Mesothelial cell of epicardium (in vitro differentiated cells): ENCODE results near the gene SCFD2. TPM values are rescaled to one million over a fixed set of nuclear protein-coding genes. Genes with fewer than 3 reads are reported as not detected.
"Not testable (repeated sequence)": the region's sequence is repeated elsewhere in the genome, so short reads cannot be mapped to it uniquely, and the experiment has no call there.

Source experiments
- DNase-seq, 2 experiments: peaks; one replicate each; pipeline ENCODE4 v3.0.0; 2021; ENCODE audit warnings: low spot score in 2 of 2; ENCODE audit not compliant: unreplicated experiment in 2 of 2
- H3K27ac Mint-ChIP-seq: 2 replicates; pipeline ENCODE4 v1.8.0; 2021; ENCODE audit warnings: mixed read lengths
- H3K27me3 Mint-ChIP-seq: 2 replicates; pipeline ENCODE4 v1.8.0; 2021; ENCODE audit warnings: low read depth, mixed read lengths
- H3K36me3 Mint-ChIP-seq: 2 replicates; pipeline ENCODE4 v1.8.0; 2021; ENCODE audit warnings: mixed read lengths
- H3K4me1 Mint-ChIP-seq: 2 replicates; pipeline ENCODE4 v1.8.0; 2021; ENCODE audit warnings: mixed read lengths
- H3K4me3 Mint-ChIP-seq: 2 replicates; pipeline ENCODE4 v1.8.0; 2021; ENCODE audit warnings: mild to moderate bottlenecking, moderate library complexity, mixed read lengths
- H3K9me3 Mint-ChIP-seq: 2 replicates; pipeline ENCODE4 v1.8.0; 2021; ENCODE audit warnings: mixed read lengths
- total RNA-seq: library from RNA; stranded (reverse); gene quantifications from 3 replicates; pipeline ENCODE4 v1.2.1, GENCODE V29; 2021
- TF ChIP-seq, protein P1 (sequence below): fragments of 200-600 bp; sonication (generic); IDR thresholded peaks from one replicate; pipeline ENCODE4 v1.5.0; 2021; ENCODE audit warnings: antibody characterized with exemption; ENCODE audit not compliant: unreplicated experiment

Gene SCFD2
- 14.5 to 15.8 TPM (median 15.6 TPM) in 3 replicates for total RNA-seq

DNA sequence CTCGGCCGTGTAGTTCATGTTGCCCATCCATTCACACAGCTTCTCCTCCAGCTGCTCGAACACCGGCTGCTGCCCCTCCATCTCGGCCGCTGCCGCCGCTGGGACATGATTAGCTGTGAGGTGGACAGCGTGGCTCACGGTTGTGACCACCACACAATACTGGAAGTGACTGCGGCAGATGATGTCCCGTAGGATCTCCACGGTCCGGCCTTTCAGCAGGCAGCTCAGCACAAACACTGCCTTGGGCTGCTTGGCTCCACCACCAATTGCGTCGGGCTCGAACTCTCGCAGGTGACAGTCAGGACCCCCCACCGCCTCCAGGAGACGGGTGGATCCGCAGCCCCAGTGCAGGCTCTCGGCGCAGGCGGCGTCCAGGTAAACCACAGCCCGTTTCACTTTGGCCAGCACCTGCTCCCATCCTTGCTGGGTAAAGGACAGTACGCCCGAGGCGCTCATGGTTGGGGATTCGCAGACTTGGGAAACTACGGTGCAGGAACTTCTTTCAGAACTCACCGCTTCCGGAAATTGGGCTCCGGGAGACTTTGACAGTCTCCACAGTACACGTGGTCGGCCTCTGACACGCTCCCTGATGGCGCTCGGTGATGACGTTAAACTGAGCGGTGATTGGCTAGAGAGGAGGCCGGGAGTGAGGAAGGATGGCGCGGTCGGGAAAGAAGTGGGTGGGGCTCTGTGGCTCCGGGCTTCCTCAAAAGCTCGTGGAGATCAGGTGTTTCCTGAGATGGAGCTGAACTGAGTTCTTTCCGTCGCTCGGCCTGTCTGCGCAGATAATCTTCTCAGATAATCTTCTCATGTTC is at the start of gene SCFD2:
Gene SCFD2, minus strand, starts transcription at position 576 of the 815 bp plus-strand sequence.
- H3K27ac Mint-ChIP-seq = peak within 1 kb of the TSS; percentile 86
- TF ChIP-seq, protein P1, sequence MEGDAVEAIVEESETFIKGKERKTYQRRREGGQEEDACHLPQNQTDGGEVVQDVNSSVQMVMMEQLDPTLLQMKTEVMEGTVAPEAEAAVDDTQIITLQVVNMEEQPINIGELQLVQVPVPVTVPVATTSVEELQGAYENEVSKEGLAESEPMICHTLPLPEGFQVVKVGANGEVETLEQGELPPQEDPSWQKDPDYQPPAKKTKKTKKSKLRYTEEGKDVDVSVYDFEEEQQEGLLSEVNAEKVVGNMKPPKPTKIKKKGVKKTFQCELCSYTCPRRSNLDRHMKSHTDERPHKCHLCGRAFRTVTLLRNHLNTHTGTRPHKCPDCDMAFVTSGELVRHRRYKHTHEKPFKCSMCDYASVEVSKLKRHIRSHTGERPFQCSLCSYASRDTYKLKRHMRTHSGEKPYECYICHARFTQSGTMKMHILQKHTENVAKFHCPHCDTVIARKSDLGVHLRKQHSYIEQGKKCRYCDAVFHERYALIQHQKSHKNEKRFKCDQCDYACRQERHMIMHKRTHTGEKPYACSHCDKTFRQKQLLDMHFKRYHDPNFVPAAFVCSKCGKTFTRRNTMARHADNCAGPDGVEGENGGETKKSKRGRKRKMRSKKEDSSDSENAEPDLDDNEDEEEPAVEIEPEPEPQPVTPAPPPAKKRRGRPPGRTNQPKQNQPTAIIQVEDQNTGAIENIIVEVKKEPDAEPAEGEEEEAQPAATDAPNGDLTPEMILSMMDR = no peak
- H3K4me3 Mint-ChIP-seq = peak within 1 kb of the TSS; percentile 90
- peaks cover 32% of the 10 kb centered on the region for H3K27me3 Mint-ChIP-seq
- DNase-seq = peak; percentile 89 to 97
- H3K4me1 Mint-ChIP-seq = peaks cover 30% of the 10 kb centered on the region
- no peaks in the 10 kb centered on the region for H3K9me3 Mint-ChIP-seq
- H3K36me3 Mint-ChIP-seq = no peaks in the 10 kb centered on the region

DNA sequence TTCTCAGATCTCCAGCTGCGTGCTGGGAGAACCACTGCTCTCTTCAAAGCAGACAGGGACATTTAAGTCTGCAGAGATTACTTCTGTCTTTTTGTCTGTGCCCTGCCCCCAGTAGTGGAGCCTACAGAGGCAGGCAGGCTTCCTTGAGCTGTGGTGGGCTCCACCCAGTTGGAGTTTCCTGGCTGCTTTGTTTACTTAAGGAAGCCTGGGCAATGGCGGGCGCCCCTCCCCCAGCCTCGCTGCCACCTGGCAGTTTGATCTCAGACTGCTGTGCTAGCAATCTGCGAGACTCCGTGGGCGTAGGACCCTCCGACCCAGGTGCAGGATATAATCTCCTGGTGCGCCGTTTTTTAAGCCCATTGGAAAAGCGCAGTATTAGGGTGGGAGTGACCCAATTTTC is 43.6 kb upstream of the SCFD2 start:
- DNase-seq, H3K4me1 Mint-ChIP-seq, H3K27me3 Mint-ChIP-seq, H3K4me3 Mint-ChIP-seq, H3K27ac Mint-ChIP-seq: not testable (repeated sequence)
- Mint-ChIP-seq H3K36me3 (peaks cover 52% of the 10 kb centered on the region), H3K9me3 (peaks cover 27% of the 10 kb centered on the region)

DNA sequence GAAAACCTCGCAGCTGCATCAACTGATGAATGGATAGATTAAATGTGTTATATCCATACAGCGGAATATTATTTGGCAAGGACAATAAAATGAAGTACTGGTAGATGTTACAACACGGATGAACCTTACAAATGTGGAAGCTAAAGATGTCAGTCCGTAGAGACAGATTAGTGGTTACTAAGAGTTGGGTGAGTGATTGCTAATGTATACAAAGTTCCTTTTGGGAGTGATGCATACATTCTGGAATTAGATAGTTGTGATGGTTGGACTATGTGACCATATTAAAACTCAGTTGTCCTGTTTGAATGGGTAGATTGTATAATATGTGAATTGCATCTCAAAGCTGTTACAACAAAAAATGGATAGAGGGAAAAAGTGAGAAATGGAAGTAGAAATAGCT is 14.4 kb upstream of the SCFD2 start:
- TF ChIP-seq, protein P1 = no peak
- peaks cover 27% of the 10 kb centered on the region for H3K4me1 Mint-ChIP-seq
- H3K36me3 Mint-ChIP-seq = peaks cover 8% of the 10 kb centered on the region
- H3K27me3 Mint-ChIP-seq = no peaks in the 10 kb centered on the region
- H3K27ac Mint-ChIP-seq = no peak overlapping the region
- DNase-seq = no peak
- H3K4me3 Mint-ChIP-seq = no peak overlapping the region
- no peaks in the 10 kb centered on the region for H3K9me3 Mint-ChIP-seq

DNA sequence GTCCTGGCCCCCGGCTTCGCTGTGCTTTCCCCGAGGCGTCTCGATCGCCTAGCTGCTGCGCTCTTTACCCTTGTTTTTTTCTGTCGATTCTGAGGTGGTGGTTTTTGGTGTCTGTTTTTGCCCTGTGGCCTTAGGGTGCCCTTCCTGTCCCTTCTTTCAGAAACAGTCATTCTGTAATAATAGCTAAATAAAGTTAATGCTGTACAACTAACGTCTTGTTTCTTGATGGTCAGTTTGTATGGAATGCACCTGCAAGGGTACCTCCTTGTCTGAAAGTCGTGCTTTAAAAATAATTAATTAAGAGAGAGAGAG is 12.3 kb upstream of the SCFD2 start:
- Mint-ChIP-seq H3K4me1 (peaks cover 27% of the 10 kb centered on the region), H3K4me3 (peak overlapping the region; percentile 98), H3K36me3 (peaks cover 1% of the 10 kb centered on the region), H3K27ac (peak overlapping the region; percentile 98), H3K9me3 (no peaks in the 10 kb centered on the region), H3K27me3 (peaks cover 7% of the 10 kb centered on the region)
- no peak for DNase-seq
- TF ChIP-seq, protein P1 = no peak

DNA sequence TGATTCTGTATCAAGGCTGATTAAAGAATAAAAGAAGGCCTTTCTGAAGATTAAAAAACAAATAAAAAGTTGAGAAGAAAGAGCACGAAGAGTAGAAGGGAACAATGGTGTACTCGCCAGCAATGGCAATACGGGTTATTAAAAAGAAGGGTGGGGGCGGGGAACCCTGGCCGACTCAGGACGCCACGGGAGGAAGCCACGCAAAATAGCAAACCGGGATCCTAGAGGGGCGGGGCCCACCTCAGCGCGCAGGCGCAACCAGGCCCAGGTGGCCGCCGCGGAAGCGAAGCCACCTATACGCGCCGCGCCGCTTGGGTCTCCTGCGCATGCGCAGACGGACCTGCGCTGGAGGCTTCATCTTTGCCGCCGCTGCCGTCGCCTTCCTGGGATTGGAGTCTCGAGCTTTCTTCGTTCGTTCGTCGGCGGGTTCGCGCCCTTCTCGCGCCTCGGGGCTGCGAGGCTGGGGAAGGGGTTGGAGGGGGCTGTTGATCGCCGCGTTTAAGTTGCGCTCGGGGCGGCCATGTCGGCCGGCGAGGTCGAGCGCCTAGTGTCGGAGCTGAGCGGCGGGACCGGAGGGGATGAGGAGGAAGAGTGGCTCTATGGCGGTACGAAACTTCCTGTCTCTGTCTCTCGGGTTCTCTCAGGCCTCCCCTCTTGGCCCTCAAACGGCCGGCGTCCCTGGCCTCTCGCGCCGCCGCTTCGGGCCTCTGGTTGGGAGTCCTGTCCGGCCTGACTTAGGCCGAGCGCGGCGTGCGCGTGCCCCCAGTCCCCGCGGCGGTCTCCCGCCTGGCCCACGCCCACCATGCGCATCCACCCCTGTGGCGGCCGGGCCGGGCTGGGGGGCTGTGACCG is 11.7 kb upstream of the SCFD2 start, which contains the start of gene FIP1L1:
Gene FIP1L1, plus strand, starts transcription at position 323 of the 852 bp plus-strand sequence. Its CDS starts 198 bp downstream, at position 521.
- DNase-seq = peak; percentile 94 to 98
- H3K9me3 Mint-ChIP-seq = no peaks in the 10 kb centered on the region
- TF ChIP-seq, protein P1 = no peak
- H3K27me3 Mint-ChIP-seq = peaks cover 12% of the 10 kb centered on the region
- peak within 1 kb of the TSS; percentile 98 for H3K4me3 Mint-ChIP-seq
- H3K36me3 Mint-ChIP-seq = peaks cover 1% of the 10 kb centered on the region
- H3K4me1 Mint-ChIP-seq = peaks cover 27% of the 10 kb centered on the region
- H3K27ac Mint-ChIP-seq = peak within 1 kb of the TSS; percentile 98

DNA sequence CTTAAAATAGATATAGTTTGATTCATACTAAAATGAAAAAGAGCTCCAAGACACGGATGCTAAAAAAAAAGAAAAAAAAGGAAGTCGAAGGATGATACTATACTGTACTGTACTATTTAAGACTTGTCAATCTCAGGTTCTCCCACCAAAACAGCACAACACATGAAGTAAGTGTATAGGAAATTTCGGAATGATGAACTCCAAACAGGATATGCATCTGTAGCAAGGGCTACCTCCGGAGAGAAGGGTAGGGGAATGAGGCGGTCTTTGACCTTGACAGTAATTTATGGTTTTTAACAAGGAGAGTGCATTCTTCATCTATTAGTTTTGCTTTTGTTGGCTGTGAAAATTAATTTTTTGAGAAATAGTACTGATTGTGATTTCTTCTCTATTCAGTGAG is 11.0 kb upstream of the SCFD2 start:
- H3K27ac Mint-ChIP-seq = peak overlapping the region; percentile 98
- no peak for DNase-seq
- H3K36me3 Mint-ChIP-seq = peaks cover 1% of the 10 kb centered on the region
- H3K27me3 Mint-ChIP-seq = peaks cover 18% of the 10 kb centered on the region
- peak overlapping the region; percentile 98 for H3K4me3 Mint-ChIP-seq
- TF ChIP-seq, protein P1 = no peak
- H3K9me3 Mint-ChIP-seq = no peaks in the 10 kb centered on the region
- H3K4me1 Mint-ChIP-seq = peaks cover 27% of the 10 kb centered on the region
